Testis (tissue), 2 donors: ENCODE measurements around the gene HNRNPH2.

Source experiments
- CTCF ChIP-seq, 3 experiments: fragments of 450-650 bp in 2 of 3; fragments of 200-600 bp in 1 of 3; sonication (generic) in 1 of 3; IDR thresholded peaks; one replicate each; pipeline ENCODE4 v1.5.1; 2016 to 2019; ENCODE audit warnings: antibody characterized with exemption in 3 of 3, mild to moderate bottlenecking in 2 of 3, moderate library complexity in 1 of 3
- POLR2A ChIP-seq: fragments of 450-650 bp; IDR thresholded peaks from one replicate; pipeline ENCODE4 v1.6.1; 2017; ENCODE audit warnings: antibody characterized with exemption, mild to moderate bottlenecking, moderate library complexity

DNA sequence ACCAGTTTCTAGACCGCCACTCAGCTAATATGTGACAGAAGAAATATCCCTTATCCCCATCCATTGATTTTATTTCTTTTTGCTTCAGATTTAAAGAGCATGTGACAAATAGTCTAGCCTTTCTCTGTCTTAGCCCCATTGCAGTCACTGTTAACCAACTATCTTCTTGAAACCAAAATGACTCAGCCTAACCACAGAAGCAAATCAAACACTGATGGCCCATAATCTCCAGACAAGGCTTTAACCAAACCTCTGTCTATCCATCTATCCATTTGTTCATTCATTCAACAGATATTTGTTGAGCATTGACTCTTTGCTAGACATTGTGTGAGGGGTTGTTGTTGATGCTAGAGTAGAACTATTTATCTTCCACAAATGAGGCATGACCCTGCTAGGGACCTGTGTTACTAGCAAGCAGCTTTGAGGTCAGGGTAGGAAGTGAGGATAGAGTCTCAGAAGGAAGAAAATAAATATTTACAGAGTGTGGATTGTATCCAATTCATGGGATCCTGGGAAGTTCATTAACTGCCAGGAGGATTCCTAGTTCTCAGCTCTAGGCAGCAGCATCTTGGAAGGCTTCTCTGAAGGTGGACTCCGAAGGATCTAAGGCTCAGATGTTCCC lies 22.5 kb downstream of the HNRNPH2 start:
- TF ChIP-seq CTCF (IDR thresholded peaks at IDR 0.05) (no peak), POLR2A (no peak)
